ENCODE data around the gene HOMER3. TPM values are rescaled to one million over a fixed set of nuclear protein-coding genes. Genes with fewer than 3 reads are reported as not detected.

The HOMER3 gene
- total and polyA plus RNA-seq, 2 donors (not counting 1 experiment from before 2014, with no cell fraction given), result 23.7 to 70.2 TPM

DNA sequence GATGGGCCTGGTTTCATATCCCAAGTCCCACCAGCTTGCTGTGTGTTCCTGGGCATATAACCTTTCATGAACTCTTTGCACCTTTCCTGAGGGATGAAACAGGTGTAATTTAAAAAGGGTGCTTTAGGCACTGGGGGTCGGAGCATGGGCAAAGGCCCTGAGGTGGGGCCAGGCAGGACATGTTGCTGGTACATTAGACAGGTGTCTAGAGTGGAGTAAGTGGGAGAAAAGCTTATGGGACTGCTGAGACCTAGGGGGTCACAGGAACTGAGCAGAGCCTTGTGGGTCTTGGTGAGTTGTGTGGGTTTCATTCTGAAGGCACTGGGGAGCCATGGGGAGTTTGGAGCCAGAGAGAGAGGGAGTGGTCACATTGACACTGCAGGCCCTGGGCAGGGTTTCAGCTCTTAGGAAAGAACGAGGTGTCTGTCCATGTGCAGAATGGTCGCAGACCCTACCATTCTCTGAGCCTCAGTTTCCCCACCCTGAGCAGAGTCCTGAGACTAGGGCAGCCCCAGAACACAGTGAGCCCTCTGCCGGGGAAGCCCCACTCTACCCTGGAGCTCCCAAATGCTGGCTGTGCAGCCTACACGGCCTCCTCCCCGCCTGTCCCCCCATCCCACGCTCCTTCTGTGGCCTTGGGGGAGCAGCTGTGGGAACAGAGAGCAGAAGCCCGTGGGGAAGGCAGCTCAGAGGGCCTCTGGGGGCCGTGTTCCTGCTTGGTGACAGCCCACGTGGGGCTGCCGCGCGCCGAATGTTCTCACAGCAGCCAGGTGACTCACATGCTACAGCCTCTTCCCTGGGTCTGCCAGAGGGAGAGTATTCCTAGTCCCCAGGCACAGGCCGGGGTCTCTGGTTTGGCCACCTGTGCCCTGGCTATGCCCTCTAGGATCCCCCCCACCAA lies 7.3 kb upstream of the HOMER3 start:
- Histone ChIP-seq H3K27me3 (ENCODE audit: control insufficient read depth, insufficient read depth, low read length) (no peaks in the 10 kb centered on the region), H3K4me3 (replicated peaks in 1 of 4; ENCODE audit: control extremely low read depth in 1 of 4, insufficient read depth in 1 of 4, low read depth in 3 of 4, low read length in 4 of 4) (no peak overlapping the region), H3K9me3 (ENCODE audit: control insufficient read depth, insufficient read depth, low read depth, low read length) (no peaks in the 10 kb centered on the region), H4K20me1 (ENCODE audit: control insufficient read depth, extremely low read depth, insufficient read depth, low read length) (no peaks in the 10 kb centered on the region), H3K4me1 (ENCODE audit: control insufficient read depth, extremely low read depth, insufficient read depth, low read length) (no peaks in the 10 kb centered on the region), H3K4me2 (ENCODE audit: extremely low read depth, insufficient read depth, low read length) (no peak overlapping the region), H3K36me3 (ENCODE audit: control insufficient read depth, insufficient read depth, low read length) (peaks cover 1% of the 10 kb centered on the region), H3K27ac (ENCODE audit: insufficient read depth, low read length) (no peak overlapping the region), H3K9ac (ENCODE audit: insufficient read depth, low read length) (no peak overlapping the region), H2AFZ (ENCODE audit: low read length) (no peak overlapping the region), H3K79me2 (ENCODE audit: control insufficient read depth, insufficient read depth, low read length) (no peaks in the 10 kb centered on the region)
- TF ChIP-seq, protein P1, sequence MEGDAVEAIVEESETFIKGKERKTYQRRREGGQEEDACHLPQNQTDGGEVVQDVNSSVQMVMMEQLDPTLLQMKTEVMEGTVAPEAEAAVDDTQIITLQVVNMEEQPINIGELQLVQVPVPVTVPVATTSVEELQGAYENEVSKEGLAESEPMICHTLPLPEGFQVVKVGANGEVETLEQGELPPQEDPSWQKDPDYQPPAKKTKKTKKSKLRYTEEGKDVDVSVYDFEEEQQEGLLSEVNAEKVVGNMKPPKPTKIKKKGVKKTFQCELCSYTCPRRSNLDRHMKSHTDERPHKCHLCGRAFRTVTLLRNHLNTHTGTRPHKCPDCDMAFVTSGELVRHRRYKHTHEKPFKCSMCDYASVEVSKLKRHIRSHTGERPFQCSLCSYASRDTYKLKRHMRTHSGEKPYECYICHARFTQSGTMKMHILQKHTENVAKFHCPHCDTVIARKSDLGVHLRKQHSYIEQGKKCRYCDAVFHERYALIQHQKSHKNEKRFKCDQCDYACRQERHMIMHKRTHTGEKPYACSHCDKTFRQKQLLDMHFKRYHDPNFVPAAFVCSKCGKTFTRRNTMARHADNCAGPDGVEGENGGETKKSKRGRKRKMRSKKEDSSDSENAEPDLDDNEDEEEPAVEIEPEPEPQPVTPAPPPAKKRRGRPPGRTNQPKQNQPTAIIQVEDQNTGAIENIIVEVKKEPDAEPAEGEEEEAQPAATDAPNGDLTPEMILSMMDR (conservative IDR thresholded peaks at IDR 0.05 in 1 of 2, IDR thresholded peaks at IDR 0.05 in 1 of 2; ENCODE audit: low read depth in 1 of 2, low read length in 2 of 2), result no peak
- no peak for TF ChIP-seq EZH2 (IDR thresholded peaks at IDR 0.05; ENCODE audit: low read length, missing control alignments)
- no peak for DNase-seq (ENCODE audit: low read depth in 2 of 2)

DNA sequence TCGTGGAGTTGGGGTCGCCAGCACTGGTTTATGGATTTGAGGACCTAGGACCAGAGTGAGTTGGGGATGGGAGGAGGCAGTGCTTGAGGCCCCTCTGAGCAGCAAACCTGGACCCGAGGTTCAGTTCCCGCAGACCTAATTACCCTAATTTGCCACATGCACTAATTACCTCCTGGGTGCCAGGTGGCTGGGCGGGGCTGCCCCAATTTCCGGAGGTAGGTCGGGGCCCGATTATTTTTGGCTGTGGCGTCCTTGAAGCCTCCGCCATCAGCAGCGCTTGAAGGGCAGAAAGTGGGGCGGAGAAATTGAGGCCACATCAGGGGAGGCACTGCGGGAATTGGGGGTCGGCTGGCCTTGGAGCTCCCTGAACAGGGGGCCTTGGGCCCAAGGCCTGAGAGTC lies 5.9 kb upstream of the HOMER3 start:
- no peaks in the 10 kb centered on the region for H3K79me2 ChIP-seq (ENCODE audit: control insufficient read depth, insufficient read depth, low read length)
- no peak overlapping the region for H3K9ac ChIP-seq (ENCODE audit: insufficient read depth, low read length)
- H3K27me3 ChIP-seq (ENCODE audit: control insufficient read depth, insufficient read depth, low read length), result no peaks in the 10 kb centered on the region
- H3K4me1 ChIP-seq (ENCODE audit: control insufficient read depth, extremely low read depth, insufficient read depth, low read length), result no peaks in the 10 kb centered on the region
- H3K4me3 ChIP-seq (replicated peaks in 1 of 4; ENCODE audit: control extremely low read depth in 1 of 4, insufficient read depth in 1 of 4, low read depth in 3 of 4, low read length in 4 of 4), result no peak overlapping the region
- H3K9me3 ChIP-seq (ENCODE audit: control insufficient read depth, insufficient read depth, low read depth, low read length), result no peaks in the 10 kb centered on the region
- peaks cover 1% of the 10 kb centered on the region for H3K36me3 ChIP-seq (ENCODE audit: control insufficient read depth, insufficient read depth, low read length)
- DNase-seq (ENCODE audit: low read depth in 2 of 2), result no peak
- no peaks in the 10 kb centered on the region for H4K20me1 ChIP-seq (ENCODE audit: control insufficient read depth, extremely low read depth, insufficient read depth, low read length)
- no peak overlapping the region for H3K27ac ChIP-seq (ENCODE audit: insufficient read depth, low read length)
- H2AFZ ChIP-seq (ENCODE audit: low read length), result no peak overlapping the region
- no peak overlapping the region for H3K4me2 ChIP-seq (ENCODE audit: extremely low read depth, insufficient read depth, low read length)
- TF ChIP-seq EZH2 (IDR thresholded peaks at IDR 0.05; ENCODE audit: low read length, missing control alignments), result no peak
- TF ChIP-seq, protein P1 (conservative IDR thresholded peaks at IDR 0.05 in 1 of 2, IDR thresholded peaks at IDR 0.05 in 1 of 2; ENCODE audit: low read depth in 1 of 2, low read length in 2 of 2), result no peak

DNA sequence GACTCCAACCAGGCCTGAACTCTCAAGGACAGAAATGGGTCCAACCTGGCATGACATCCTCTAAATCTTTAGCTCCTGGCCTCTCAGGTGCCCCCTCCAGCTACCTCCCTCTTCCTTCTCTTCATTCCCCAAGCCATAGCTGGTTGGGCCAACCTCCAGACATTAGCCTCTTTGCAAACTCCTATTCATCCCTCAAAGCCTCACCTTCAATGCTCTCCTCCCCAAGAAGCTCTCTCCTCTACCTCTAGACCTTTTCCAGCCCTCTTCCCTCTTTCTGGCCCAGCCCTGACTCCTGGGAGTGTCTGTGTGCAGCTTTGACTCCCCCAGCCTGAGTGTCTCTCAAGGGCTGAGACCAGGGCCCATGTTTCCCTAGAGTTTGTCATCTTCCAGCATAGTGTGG lies 5.3 kb upstream of the HOMER3 start:
- Histone ChIP-seq H3K9me3 (ENCODE audit: control insufficient read depth, insufficient read depth, low read depth, low read length) (no peaks in the 10 kb centered on the region), H3K27me3 (ENCODE audit: control insufficient read depth, insufficient read depth, low read length) (no peaks in the 10 kb centered on the region), H3K36me3 (ENCODE audit: control insufficient read depth, insufficient read depth, low read length) (peaks cover 1% of the 10 kb centered on the region), H3K79me2 (ENCODE audit: control insufficient read depth, insufficient read depth, low read length) (no peaks in the 10 kb centered on the region), H4K20me1 (ENCODE audit: control insufficient read depth, extremely low read depth, insufficient read depth, low read length) (no peaks in the 10 kb centered on the region), H2AFZ (ENCODE audit: low read length) (no peak overlapping the region), H3K9ac (ENCODE audit: insufficient read depth, low read length) (no peak overlapping the region), H3K4me2 (ENCODE audit: extremely low read depth, insufficient read depth, low read length) (no peak overlapping the region), H3K4me3 (replicated peaks in 1 of 4; ENCODE audit: control extremely low read depth in 1 of 4, insufficient read depth in 1 of 4, low read depth in 3 of 4, low read length in 4 of 4) (no peak overlapping the region), H3K4me1 (ENCODE audit: control insufficient read depth, extremely low read depth, insufficient read depth, low read length) (no peaks in the 10 kb centered on the region), H3K27ac (ENCODE audit: insufficient read depth, low read length) (no peak overlapping the region)
- no peak for DNase-seq (ENCODE audit: low read depth in 2 of 2)
- no peak for TF ChIP-seq EZH2 (IDR thresholded peaks at IDR 0.05; ENCODE audit: low read length, missing control alignments)
- TF ChIP-seq, protein P1 (conservative IDR thresholded peaks at IDR 0.05 in 1 of 2, IDR thresholded peaks at IDR 0.05 in 1 of 2; ENCODE audit: low read depth in 1 of 2, low read length in 2 of 2), result no peak
